Right lobe of liver (tissue), 6 donors: ENCODE data around the gene HLA-DMB. TPM values are rescaled to one million over a fixed set of nuclear protein-coding genes. Genes with fewer than 3 reads are reported as not detected.

Source experiments
- ATAC-seq, 4 donors: fragments of 200-7000 bp; cut with Tn5 transposase; one replicate each; pipeline ENCODE4 v1.9.1; 2020; ENCODE audit warnings: mild to moderate bottlenecking in 4 of 4, moderate library complexity in 4 of 4
- DNase-seq, 3 donors: peaks; one replicate each; pipeline ENCODE4 v3.0.0-alpha.2; 2020
- H3K27ac ChIP-seq, 3 donors: fragments of 200-600 bp; one replicate each; pipeline ENCODE4 v1.8.0; 2022
- H3K27me3 ChIP-seq, 2 donors: fragments of 200-600 bp; one replicate each; pipeline ENCODE4 v1.8.0; 2022
- H3K36me3 ChIP-seq, 4 donors: fragments of 200-600 bp; sonication (generic) in 1 of 4; one replicate each; pipeline versions ENCODE4 v1.5.1 to v1.8.0; 2017 to 2022; ENCODE audit warnings: control low read depth in 1 of 4
- H3K4me1 ChIP-seq, 4 donors: fragments of 200-600 bp; sonication (generic) in 1 of 4; one replicate each; pipeline versions ENCODE4 v1.5.1 to v1.8.0; 2017 to 2022; ENCODE audit warnings: control low read depth in 1 of 4
- H3K4me3 ChIP-seq, 3 donors: fragments of 200-600 bp; one replicate each; pipeline ENCODE4 v1.8.0; 2022
- H3K9me3 ChIP-seq, 4 donors: fragments of 200-600 bp; sonication (generic) in 1 of 4; one replicate each; pipeline versions ENCODE4 v1.5.1 to v1.8.0; 2017 to 2022; ENCODE audit warnings: control low read depth in 1 of 4
- POLR2A ChIP-seq: fragments of 450-650 bp; IDR thresholded peaks from one replicate; pipeline ENCODE4 v1.6.1; 2017; ENCODE audit warnings: antibody characterized with exemption, mild to moderate bottlenecking
- WGBS: methylation state at CpG from one replicate; pipeline ENCODE4 v1.1.6; 2018; ENCODE audit warnings: low coverage, low lambda C conversion rate; ENCODE audit not compliant: insufficient coverage; ENCODE audit errors: missing lambda C conversion rate; 5-methylcytosine and 5-hydroxymethylcytosine counted together
- intact Hi-C, 2 donors: fragments of 100-400 bp; cut with DNase I; formaldehyde crosslinking; loops; one replicate each; pipeline versions ENCODE4 v1.11.2 to v1.14.1; 2022
- total RNA-seq, 6 experiments: library from RNA; depleted of rRNA in 2 of 6; stranded (reverse); fragments of >200 nt in 2 of 6; fragmentation: NEBNext Ultra II Directional in 3 of 6; extraction: Animal tissue kit (Norgen Biotek cat#: 25700) in 3 of 6; gene quantifications; one replicate each; pipeline versions ENCODE4 v1.1.0 to v1.2.4, GENCODE V29; 2016 to 2023
- TF ChIP-seq, protein P1 (sequence below), 4 donors: fragments of 200-600 bp in 3 of 4; fragments of 450-650 bp in 1 of 4; IDR thresholded peaks; one replicate each; pipeline versions ENCODE4 v1.5.1 to v1.8.0; 2016 to 2022; ENCODE audit warnings: antibody characterized with exemption in 4 of 4, mild to moderate bottlenecking in 2 of 4
- donor health status: DM: no; HTN: yes; CAD: no.
- donor health status: DM: no; HTN: no; CAD: no.
- donor health status: DM: no; HTN: no; CAD: no.
- donor health status: DM: no; HTN: yes; CAD: no.
- donor health status: DM: no; HTN: yes; CAD: no.

Gene HLA-DMB
- total RNA-seq, 6 experiments from 2014 or later = 1.8 to 22.0 (median 6.5) TPM

GRCh38 chr6:32890831-32891230 is 50.0 kb downstream of the HLA-DMB start:
- WGBS = 42% methylated on average over 1 of the region's 1 CpG
- H3K9me3 ChIP-seq = no peaks in the 10 kb centered on the region
- intact Hi-C loops = no loop called here
- TF ChIP-seq POLR2A = no peak
- TF ChIP-seq, protein P1, sequence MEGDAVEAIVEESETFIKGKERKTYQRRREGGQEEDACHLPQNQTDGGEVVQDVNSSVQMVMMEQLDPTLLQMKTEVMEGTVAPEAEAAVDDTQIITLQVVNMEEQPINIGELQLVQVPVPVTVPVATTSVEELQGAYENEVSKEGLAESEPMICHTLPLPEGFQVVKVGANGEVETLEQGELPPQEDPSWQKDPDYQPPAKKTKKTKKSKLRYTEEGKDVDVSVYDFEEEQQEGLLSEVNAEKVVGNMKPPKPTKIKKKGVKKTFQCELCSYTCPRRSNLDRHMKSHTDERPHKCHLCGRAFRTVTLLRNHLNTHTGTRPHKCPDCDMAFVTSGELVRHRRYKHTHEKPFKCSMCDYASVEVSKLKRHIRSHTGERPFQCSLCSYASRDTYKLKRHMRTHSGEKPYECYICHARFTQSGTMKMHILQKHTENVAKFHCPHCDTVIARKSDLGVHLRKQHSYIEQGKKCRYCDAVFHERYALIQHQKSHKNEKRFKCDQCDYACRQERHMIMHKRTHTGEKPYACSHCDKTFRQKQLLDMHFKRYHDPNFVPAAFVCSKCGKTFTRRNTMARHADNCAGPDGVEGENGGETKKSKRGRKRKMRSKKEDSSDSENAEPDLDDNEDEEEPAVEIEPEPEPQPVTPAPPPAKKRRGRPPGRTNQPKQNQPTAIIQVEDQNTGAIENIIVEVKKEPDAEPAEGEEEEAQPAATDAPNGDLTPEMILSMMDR (IDR thresholded peaks at IDR 0.05) = no peak
- no peaks in the 10 kb centered on the region for H3K27me3 ChIP-seq
- DNase-seq (no peak), ATAC-seq (no peak)
- H3K27ac ChIP-seq = no peak overlapping the region
- H3K4me3 ChIP-seq = no peak overlapping the region
- H3K36me3 ChIP-seq = no peaks in the 10 kb centered on the region
- H3K4me1 ChIP-seq = peaks cover 0 to 6% (median 2%) of the 10 kb centered on the region in 4 donors

DNA sequence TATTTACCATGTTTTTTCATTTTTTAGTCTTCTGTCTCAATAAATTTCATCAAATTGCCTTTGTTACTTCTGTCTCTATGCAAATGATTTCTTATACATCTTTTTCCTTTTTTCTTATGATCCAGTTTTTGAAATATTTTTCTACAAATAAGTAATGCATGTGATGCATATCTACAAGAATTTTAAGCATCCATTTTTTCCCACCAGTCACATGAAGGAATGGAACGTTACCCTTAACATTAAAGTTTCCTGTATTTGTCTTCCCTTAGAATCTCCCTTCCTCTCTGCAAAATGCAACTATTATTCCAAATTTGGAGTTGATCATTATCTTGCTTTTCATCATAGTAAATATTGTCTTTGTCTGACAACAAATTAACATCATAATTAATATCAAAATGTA is 51.3 kb downstream of the HLA-DMB start:
- Histone ChIP-seq H3K9me3 (no peaks in the 10 kb centered on the region), H3K4me3 (no peak overlapping the region), H3K36me3 (no peaks in the 10 kb centered on the region), H3K27me3 (no peaks in the 10 kb centered on the region), H3K27ac (no peak overlapping the region), H3K4me1 (no peaks in the 10 kb centered on the region)
- intact Hi-C loops = loop anchor here in 1 of 2 donors (10.0 kb wide), 1 partner anchor 45 kb away; no protein-coding TSS in a partner anchor
- no peak for ATAC-seq
- DNase-seq = no peak
- no peak for TF ChIP-seq POLR2A
- TF ChIP-seq, protein P1 (IDR thresholded peaks at IDR 0.05) = no peak
- 24% methylated on average over 1 of the region's 1 CpG for WGBS

DNA sequence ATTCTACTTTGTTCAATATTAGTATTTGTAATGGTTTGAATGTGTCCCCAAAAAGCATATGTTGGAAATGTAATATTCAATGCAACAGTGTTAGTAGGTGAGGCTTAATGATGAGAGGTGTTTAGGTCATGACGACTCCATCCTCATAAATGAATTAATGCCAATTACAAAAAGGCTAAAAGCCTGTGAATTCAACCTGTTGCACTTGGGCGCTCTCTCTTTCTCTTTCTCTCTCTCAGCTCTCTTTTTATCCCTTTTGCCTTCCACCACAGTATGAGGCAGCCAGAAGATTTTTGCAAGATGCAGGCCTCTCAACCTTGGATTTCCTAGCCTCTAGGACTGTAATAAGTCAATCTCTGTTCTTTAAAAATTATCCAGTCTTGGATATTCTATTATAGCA is 52.3 kb downstream of the HLA-DMB start:
- Histone ChIP-seq H3K27me3 (no peaks in the 10 kb centered on the region), H3K4me1 (no peaks in the 10 kb centered on the region), H3K36me3 (no peaks in the 10 kb centered on the region), H3K27ac (no peak overlapping the region), H3K4me3 (no peak overlapping the region), H3K9me3 (no peaks in the 10 kb centered on the region)
- TF ChIP-seq POLR2A = no peak
- TF ChIP-seq, protein P1 (IDR thresholded peaks at IDR 0.05) = no peak
- WGBS = 45% methylated on average over 1 of the region's 2 CpGs
- intact Hi-C loops = loop anchor here in 1 of 2 donors (10.0 kb wide), 1 partner anchor 46 kb away; no protein-coding TSS in a partner anchor
- no peak for ATAC-seq
- no peak for DNase-seq

- 74% methylated on average over 5 of the region's 5 CpGs for WGBS
- Histone ChIP-seq H3K36me3 (no peaks in the 10 kb centered on the region), H3K27ac (no peak overlapping the region), H3K4me1 (no peaks in the 10 kb centered on the region), H3K4me3 (no peak overlapping the region), H3K27me3 (no peaks in the 10 kb centered on the region), H3K9me3 (no peaks in the 10 kb centered on the region)
- DNase-seq (no peak), ATAC-seq (no peak)
- TF ChIP-seq, protein P1 (IDR thresholded peaks at IDR 0.05) = no peak
- no peak for TF ChIP-seq POLR2A
- intact Hi-C loops = loop anchor here in 1 of 2 donors (10.0 kb wide), 1 partner anchor 47 kb away; no protein-coding TSS in a partner anchor
Measured at GRCh38 chr6:32887616-32888015, 53.2 kb downstream of the HLA-DMB start.
